Umbilical cord (tissue), 2 donors: Measurements from ENCODE around the gene EGFL7. TPM values are rescaled to one million over a fixed set of nuclear protein-coding genes. Genes with fewer than 3 reads are reported as not detected.
A peak's percentile ranks its signal among the peaks of the same experiment; 100 is the strongest.
"Not testable (repeated sequence)": the region's sequence is repeated elsewhere in the genome, so short reads cannot be mapped to it uniquely, and the experiment has no call there.

Source experiments
- DNase-seq: peaks from one replicate; pipeline ENCODE4 v3.0.0-alpha.2; 2015; ENCODE audit warnings: low spot score
- total RNA-seq: library from RNA; depleted of rRNA; stranded (reverse); fragments of >200 nt; gene quantifications from one replicate; pipeline ENCODE4 v1.2.3, GENCODE V29; 2014; ENCODE audit warnings: low replicate concordance; ENCODE audit not compliant: insufficient read depth

The EGFL7 gene
- total RNA-seq, 1 donor from 2014 or later = 49.4 TPM

DNA sequence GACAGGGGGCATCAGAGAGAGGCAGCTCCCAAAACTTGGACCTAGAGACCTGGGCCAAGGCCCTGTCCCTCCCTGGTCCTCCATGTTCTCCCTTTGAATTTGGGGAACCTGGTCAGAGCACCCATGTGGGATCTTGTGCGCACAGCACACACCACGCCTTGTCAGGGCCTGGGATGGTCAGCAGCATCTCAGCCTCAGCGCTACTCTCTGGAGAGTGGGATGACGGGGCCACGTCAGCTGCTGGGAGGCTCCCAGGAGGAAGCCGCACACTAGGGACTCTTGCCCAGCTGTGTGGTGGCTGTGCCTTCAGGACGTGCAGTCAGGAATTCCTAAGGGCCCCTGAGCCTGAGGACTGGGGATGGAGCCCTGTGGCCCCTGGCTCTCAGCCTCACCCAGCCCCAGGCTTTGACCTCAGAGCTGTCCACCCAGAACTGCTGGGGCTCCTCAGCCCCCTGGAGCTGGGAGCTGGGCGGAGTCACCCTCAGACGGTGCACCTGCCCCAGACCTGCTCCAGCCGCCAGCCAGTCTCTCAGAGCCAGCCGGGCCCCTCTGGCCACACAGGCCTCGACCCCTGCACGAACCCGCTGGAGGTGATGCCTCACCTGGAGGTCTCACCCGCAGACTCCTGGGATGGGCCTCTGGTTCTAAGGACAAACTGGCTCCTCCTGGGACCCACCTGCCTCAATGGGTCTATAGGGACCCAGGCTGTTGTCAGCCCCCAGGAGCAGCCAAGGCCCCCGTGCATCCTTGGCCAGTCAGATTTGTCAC is 38.3 kb upstream of the EGFL7 start:
- no peak for DNase-seq

- DNase-seq = peak; percentile 78
These were observed 37.3 kb upstream of the EGFL7 start for GRCh38 chr9:136625101-136626065.

DNA sequence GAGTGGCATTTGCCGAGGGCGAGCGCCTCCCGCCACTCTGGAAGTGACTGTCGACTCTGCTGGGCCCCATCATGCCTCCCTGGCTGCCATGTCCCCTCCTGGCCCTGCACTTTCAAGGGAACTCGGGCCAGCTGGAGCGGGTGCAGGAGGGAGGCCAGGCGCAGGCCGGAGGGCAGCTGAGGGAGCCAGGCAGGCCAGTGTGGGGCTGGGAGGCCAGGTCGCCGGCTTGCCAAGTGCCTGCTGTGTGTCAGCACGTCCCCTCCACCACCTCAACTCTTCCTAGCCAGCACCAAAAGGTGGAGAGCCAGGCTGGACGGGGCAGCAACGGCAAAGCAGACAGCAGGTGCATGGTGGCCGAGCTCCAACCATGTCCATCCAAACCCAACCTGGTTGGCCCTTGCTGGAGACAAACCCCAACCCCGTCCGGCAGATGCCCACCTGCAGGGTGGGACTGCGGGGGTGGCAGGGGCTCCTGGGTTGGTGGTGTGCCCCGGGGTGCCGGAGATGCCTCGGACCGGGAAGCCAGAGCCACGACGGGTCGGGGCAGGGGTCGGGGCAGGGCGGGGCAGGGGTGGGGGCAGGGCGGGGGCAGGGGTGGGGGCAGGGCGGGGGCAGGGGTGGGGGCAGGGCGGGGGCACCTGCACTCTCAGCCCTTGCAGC is 36.5 kb upstream of the EGFL7 start:
- no peak for DNase-seq

DNA sequence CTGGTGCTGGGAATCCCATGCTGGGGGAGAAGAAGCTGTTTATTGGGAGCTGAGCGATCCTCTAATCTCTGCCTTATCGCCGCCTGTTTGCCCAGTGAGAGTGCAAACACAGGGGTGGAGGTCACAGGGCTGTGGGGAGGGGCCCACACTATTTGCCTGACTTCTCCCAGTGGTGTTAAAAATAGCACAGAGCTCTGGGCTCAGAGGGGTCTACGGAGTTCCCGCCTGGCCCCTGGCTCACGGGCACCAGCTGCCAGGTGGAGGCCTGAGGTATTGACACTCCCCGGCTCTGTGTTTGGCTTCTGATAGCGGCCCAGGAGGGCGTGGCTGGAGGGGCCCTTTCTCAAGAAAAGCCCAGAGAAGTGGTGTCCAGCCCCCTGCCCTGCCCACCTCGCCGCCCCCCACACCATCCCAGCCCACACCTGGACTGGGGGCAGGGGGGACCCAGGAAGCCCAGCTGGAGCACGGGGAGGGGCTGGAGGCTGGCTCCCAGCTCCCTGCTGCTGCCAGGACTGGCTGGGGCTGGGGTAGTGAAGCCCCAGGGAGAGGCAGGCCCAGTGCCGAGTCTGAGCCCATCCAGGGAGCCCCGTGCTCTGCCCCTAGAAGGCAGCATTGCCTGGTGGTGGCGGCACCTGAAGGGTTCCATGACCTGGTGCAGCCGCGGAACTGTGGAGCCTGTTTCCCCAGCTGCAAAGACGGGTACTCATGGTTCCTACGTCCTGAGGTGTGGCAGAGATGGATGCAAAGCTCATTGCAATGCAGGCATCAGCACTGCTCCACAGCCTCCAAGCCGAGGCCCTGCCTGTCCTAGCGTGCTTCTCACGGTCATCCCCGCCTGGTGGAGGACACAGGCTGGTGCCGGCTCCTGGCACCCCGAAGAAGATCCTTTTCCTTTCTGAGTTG is 35.7 kb upstream of the EGFL7 start:
- no peak for DNase-seq

DNA sequence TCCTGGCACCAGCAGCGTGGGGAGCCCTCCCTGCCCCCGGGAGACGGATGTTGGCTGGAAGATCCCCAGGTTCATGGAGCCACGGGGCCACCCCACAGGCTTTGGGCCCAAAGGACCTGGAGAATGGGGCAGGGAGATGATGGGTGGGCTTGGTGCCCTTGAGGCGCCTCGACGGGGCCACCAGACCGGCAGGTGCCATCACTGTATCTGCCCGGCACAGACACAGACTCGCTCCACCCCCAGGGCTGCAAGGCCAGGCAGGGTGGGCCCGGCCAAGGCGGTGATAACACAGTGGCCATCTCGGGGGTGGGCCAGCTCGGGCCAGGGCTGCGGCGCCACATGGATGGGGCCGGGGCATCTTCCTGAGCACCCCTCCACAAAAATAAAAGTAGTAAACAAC is 35.0 kb upstream of the EGFL7 start:
- no peak for DNase-seq

DNA sequence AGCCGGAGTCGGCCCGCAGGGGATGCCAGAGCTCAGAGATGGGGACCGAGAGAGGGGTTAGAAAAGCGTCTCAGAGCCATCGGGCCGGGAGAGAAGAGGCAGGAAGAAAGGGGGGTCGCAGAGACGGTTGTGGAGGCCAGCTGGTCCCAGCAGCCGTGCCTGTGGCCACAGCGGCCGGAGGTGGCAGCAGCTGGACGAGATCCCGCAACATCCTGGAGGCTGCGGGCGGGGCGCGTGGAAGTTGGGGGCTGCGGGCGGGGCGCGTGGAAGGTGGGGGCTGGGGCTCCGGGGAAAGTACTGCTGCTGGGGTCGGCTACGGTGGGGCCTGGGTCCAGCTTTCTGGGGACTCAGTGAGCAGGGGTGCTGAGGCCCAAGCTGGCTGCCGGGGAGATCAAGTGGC is 34.4 kb upstream of the EGFL7 start:
- no peak for DNase-seq

GRCh38 chr9:136629001-136629878 is 33.5 kb upstream of the EGFL7 start:
- no peak for DNase-seq

- DNase-seq = peak; percentile 31
These were observed 32.6 kb upstream of the EGFL7 start for GRCh38 chr9:136629879-136630661.

GRCh38 chr9:136630662-136630992 is 32.1 kb upstream of the EGFL7 start:
- DNase-seq = no peak

DNA sequence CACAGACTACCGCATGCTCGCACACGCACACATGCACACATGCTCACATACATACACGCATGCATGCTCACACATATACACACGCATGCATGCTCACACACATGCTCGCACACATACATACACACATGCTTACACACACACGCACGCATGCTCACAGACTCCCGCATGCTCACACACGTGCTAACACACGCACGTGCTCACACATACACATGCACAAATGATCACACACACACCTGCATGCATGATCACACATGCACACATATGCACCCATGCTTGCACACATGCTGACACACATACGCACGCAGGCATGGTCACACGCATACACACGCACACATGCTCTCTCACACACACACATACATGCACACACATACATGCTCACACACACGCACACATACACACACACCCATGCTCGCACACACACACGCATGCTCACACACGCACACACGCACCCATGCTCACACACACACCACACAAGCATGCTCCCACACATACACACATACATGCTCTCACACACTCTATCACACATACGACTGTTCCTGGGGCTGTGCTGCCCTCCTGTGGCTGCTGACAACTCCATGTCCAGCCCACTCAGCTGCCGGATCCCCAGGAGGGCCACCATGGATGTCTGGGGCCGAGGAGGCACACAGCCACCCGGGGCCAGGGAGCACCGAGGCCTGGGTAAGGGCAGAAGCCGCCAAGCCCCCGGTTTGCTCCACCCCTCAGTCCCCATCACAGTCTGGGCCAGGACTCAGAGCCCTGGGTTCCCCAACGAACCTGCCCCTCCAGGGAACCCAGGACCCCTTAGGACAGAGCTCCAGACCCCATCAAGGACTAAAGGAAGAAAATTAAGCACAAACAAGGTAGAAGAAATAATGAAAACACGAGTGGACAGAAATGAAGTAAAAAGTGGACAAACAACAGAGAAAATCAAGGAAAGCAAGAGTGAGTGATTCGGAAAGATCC is 31.4 kb upstream of the EGFL7 start:
- peak; percentile 73 for DNase-seq

DNA sequence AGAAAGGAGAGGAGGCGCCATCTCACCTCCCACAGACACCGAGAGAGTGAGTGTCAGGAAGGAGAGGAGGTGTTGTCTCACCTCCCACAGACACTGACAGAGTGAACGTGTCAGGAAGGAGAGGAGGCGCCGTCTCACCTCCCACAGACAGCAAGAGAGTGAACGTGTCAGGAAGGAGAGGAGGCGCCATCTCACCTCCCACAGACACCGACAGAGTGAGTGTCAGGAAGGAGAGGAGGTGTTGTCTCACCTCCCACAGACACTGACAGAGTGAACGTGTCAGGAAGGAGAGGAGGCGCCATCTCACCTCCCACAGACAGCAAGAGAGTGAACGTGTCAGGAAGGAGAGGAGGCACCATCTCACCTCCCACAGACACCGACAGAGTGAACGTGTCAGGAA is 30.6 kb upstream of the EGFL7 start:
- DNase-seq = not testable (repeated sequence)

GRCh38 chr9:136632491-136633106 is 30.1 kb upstream of the EGFL7 start:
- not testable (repeated sequence) for DNase-seq

GRCh38 chr9:136634904-136635303 is 27.8 kb upstream of the EGFL7 start:
- DNase-seq = no peak

DNA sequence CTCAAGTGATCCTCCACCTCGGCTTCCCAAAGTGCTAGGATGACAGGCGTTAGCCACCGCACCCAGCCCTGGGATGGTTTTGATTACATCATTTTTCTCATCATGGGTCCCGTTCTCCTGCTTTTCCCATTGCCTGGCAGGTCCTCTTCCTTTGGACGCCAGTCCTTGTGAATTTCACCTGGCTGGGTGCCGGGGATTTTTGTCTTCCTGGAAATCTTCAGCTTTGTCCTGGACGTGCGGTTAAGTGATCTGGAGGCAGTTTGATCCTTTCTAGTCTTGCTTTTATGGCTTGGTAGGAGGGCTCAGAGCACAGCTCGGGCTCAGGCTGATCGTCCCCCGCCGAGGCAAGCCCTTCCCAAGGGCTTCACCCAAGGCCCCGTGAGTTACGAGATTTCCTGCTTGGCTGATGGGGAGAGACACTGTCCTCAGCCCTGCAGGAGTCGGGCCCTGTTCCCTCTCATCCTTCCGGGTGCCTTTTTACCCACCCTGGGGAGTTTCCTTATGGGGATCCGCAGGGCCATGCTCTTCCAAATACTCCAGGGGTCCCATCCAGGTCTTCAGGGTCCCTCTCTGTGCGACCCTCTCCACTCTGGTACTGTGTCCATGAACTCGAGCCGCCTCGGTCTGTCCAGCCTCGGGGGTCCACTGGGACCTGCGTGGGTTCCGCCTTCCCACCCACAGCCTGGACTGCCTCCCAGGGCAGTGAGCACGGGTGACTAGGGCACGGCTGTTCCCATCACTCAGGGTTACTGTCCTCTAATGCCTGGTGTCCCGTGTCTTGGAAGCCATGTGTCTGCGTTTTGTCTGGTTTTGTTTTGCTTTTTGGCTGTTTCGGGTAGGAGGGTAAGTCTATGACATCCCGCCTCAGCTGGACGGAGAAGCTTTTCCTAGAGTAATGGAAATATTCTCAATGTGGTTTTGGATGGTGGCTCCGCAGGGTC is 22.3 kb upstream of the EGFL7 start:
- no peak for DNase-seq

- DNase-seq = no peak
These were observed 20.2 kb upstream of the EGFL7 start for GRCh38 chr9:136642439-136642921.

GRCh38 chr9:136643596-136644342 is 18.9 kb upstream of the EGFL7 start:
- no peak for DNase-seq
